Measurements from ENCODE around the gene ADGRL3. TPM values are rescaled to one million over a fixed set of nuclear protein-coding genes. Genes with fewer than 3 reads are reported as not detected.
"Not testable (repeated sequence)": the region's sequence is repeated elsewhere in the genome, so short reads cannot be mapped to it uniquely, and the experiment has no call there.

Gene ADGRL3
- total RNA-seq, 1 donor from 2014 or later = 45.9 TPM

- ATAC-seq = no peak
Observed at GRCh38 chr4:61203436-61203790, 3.3 kb downstream of the ADGRL3 start.

GRCh38 chr4:61204353-61205060 lies 4.4 kb downstream of the ADGRL3 start:
- intact Hi-C loops (cut with DNase I) = no loop called here
- DNase-seq (ENCODE audit: low spot score) = no peak
- ATAC-seq = no peak

More at GRCh38 chr4:61203436-61203790, 3.3 kb downstream of the ADGRL3 start:
- no peak for DNase-seq (ENCODE audit: low spot score)
- intact Hi-C loops (cut with DNase I) = no loop called here

- intact Hi-C loops (cut with DNase I) = no loop called here
- ATAC-seq = no peak
- no peak for DNase-seq (ENCODE audit: low spot score)
Observed at GRCh38 chr4:61205066-61205465, 4.9 kb downstream of the ADGRL3 start.

GRCh38 chr4:61207156-61207555 lies 7.0 kb downstream of the ADGRL3 start:
- ATAC-seq; DNase-seq (ENCODE audit: low spot score); intact Hi-C loops (cut with DNase I): not testable (repeated sequence)

- ATAC-seq (no peak), DNase-seq (ENCODE audit: low spot score) (no peak)
- intact Hi-C loops (cut with DNase I) = no loop called here
Observed at GRCh38 chr4:61210186-61210939, 10.2 kb downstream of the ADGRL3 start.

GRCh38 chr4:61211781-61212180 lies 11.7 kb downstream of the ADGRL3 start:
- intact Hi-C loops (cut with DNase I) = no loop called here
- ATAC-seq = no peak
- no peak for DNase-seq (ENCODE audit: low spot score)

GRCh38 chr4:61212788-61213187 lies 12.7 kb downstream of the ADGRL3 start:
- intact Hi-C loops (cut with DNase I) = no loop called here

GRCh38 chr4:61214680-61215079 lies 14.6 kb downstream of the ADGRL3 start:
- no peak for ATAC-seq
- no peak for DNase-seq (ENCODE audit: low spot score)
- intact Hi-C loops (cut with DNase I) = no loop called here

More at GRCh38 chr4:61212788-61213187, 12.7 kb downstream of the ADGRL3 start:
- ATAC-seq (no peak), DNase-seq (ENCODE audit: low spot score) (no peak)

- DNase-seq (ENCODE audit: low spot score) (no peak), ATAC-seq (no peak)
- intact Hi-C loops (cut with DNase I) = no loop called here
Observed at GRCh38 chr4:61217222-61217621, 17.1 kb downstream of the ADGRL3 start.

- intact Hi-C loops (cut with DNase I) = no loop called here
- ATAC-seq (no peak), DNase-seq (ENCODE audit: low spot score) (no peak)
Observed at GRCh38 chr4:61220556-61220955, 20.4 kb downstream of the ADGRL3 start.

GRCh38 chr4:61223385-61223784 lies 23.3 kb downstream of the ADGRL3 start:
- intact Hi-C loops (cut with DNase I) = no loop called here
- DNase-seq (ENCODE audit: low spot score) (no peak), ATAC-seq (no peak)

- intact Hi-C loops (cut with DNase I) = no loop called here
- DNase-seq (ENCODE audit: low spot score) = no peak
- no peak for ATAC-seq
Observed at GRCh38 chr4:61224573-61224972, 24.4 kb downstream of the ADGRL3 start.

GRCh38 chr4:61225656-61226055 lies 25.5 kb downstream of the ADGRL3 start:
- no peak for DNase-seq (ENCODE audit: low spot score)
- intact Hi-C loops (cut with DNase I) = no loop called here

GRCh38 chr4:61231421-61231820 lies 31.3 kb downstream of the ADGRL3 start:
- no peak for ATAC-seq
- no peak for DNase-seq (ENCODE audit: low spot score)
- intact Hi-C loops (cut with DNase I) = no loop called here

More at GRCh38 chr4:61225656-61226055, 25.5 kb downstream of the ADGRL3 start:
- ATAC-seq = no peak

- intact Hi-C loops (cut with DNase I) = no loop called here
- no peak for DNase-seq (ENCODE audit: low spot score)
- no peak for ATAC-seq
Observed at GRCh38 chr4:61239250-61239649, 39.1 kb downstream of the ADGRL3 start.

GRCh38 chr4:61243962-61244361 lies 43.8 kb downstream of the ADGRL3 start:
- no peak for ATAC-seq
- no peak for DNase-seq (ENCODE audit: low spot score)
- intact Hi-C loops (cut with DNase I) = no loop called here

GRCh38 chr4:61245069-61245714 lies 45.1 kb downstream of the ADGRL3 start:
- intact Hi-C loops (cut with DNase I) = no loop called here
- DNase-seq (ENCODE audit: low spot score) = no peak
- ATAC-seq = no peak

GRCh38 chr4:61246034-61246433 lies 45.9 kb downstream of the ADGRL3 start:
- ATAC-seq (no peak), DNase-seq (ENCODE audit: low spot score) (no peak)
- intact Hi-C loops (cut with DNase I) = no loop called here

- intact Hi-C loops (cut with DNase I) = no loop called here
- DNase-seq (ENCODE audit: low spot score) = no peak
- ATAC-seq = no peak
Observed at GRCh38 chr4:61248705-61249104, 48.6 kb downstream of the ADGRL3 start.

- no peak for DNase-seq (ENCODE audit: low spot score)
- intact Hi-C loops (cut with DNase I) = loop anchor here (2.0 kb wide), 1 partner anchor 54 kb away; no protein-coding TSS in a partner anchor
- no peak for ATAC-seq
Observed at GRCh38 chr4:61251129-61251528, 51.0 kb downstream of the ADGRL3 start.
